NB4 (cell line): Measurements from ENCODE around the gene UNC79.
A peak's percentile ranks its signal among the peaks of the same experiment; 100 is the strongest.

Experiments
- DNase-seq: peaks from one replicate; pipeline ENCODE4 v3.0.0; 2010; ENCODE audit warnings: low read depth
- H3K4me3 ChIP-seq: one replicate; pipeline ENCODE4 v1.5.1; 2011; ENCODE audit warnings: mild to moderate bottlenecking, low read depth, low read length, moderate library complexity
- CTCF ChIP-seq: IDR thresholded peaks from one replicate; pipeline ENCODE4 v1.5.1; 2012; ENCODE audit warnings: low read depth, low read length
- MAX ChIP-seq: IDR thresholded peaks from 2 replicates; pipeline ENCODE4 v1.6.1; 2011; ENCODE audit warnings: low read depth, low read length
- MYC ChIP-seq: IDR thresholded peaks from 2 replicates; pipeline ENCODE4 v1.6.1; 2011; ENCODE audit warnings: low read depth, low read length
- POLR2A ChIP-seq: IDR thresholded peaks from 2 replicates; pipeline ENCODE4 v1.6.1; 2011; ENCODE audit warnings: mild to moderate bottlenecking; ENCODE audit not compliant: insufficient read length; ENCODE audit errors: extremely low read depth

UNC79 gene

GRCh38 chr14:93734086-93734822, 303.5 kb downstream of the UNC79 start:
- peak; percentile 11 for DNase-seq
- H3K4me3 ChIP-seq = no peak overlapping the region
- no peak for TF ChIP-seq MAX
- TF ChIP-seq CTCF = no peak
- TF ChIP-seq MYC = no peak
- TF ChIP-seq POLR2A = no peak

- TF ChIP-seq MAX = no peak
- no peak for TF ChIP-seq POLR2A
- TF ChIP-seq CTCF = no peak
- no peak for TF ChIP-seq MYC
- no peak for DNase-seq
- H3K4me3 ChIP-seq = no peak overlapping the region
Measured at GRCh38 chr14:93735206-93735605, 304.5 kb downstream of the UNC79 start.

GRCh38 chr14:93736378-93737014, 305.8 kb downstream of the UNC79 start:
- peak; percentile 15 for DNase-seq
- H3K4me3 ChIP-seq = no peak overlapping the region
- TF ChIP-seq CTCF (peak; percentile 44), POLR2A (no peak), MAX (no peak), MYC (no peak)

GRCh38 chr14:93737634-93738033, 306.9 kb downstream of the UNC79 start:
- TF ChIP-seq MYC (no peak), POLR2A (no peak), MAX (no peak), CTCF (no peak)
- H3K4me3 ChIP-seq = no peak overlapping the region
- DNase-seq = no peak

GRCh38 chr14:93741556-93742230, 311.0 kb downstream of the UNC79 start:
- TF ChIP-seq CTCF (no peak), MAX (no peak), MYC (no peak), POLR2A (no peak)
- no peak for DNase-seq
- H3K4me3 ChIP-seq = no peak overlapping the region
